HL-60 (cell line): ENCODE results near the gene AKT1.

Experiments used
- DNase-seq, 2 experiments: peaks; one replicate each; pipeline ENCODE4 v3.0.0-alpha.2; 2010 to 2020; ENCODE audit warnings: low read depth in 1 of 2, low spot score in 1 of 2
- H3K27ac ChIP-seq: fragments of 250-450 bp; sonication (Bioruptor Pico); replicated peaks from 2 replicates; pipeline ENCODE4 v1.5.1; 2020; ENCODE audit warnings: mild to moderate bottlenecking, moderate library complexity
- H3K27me3 ChIP-seq: fragments of 250-450 bp; sonication (Bioruptor Pico); 2 replicates; pipeline ENCODE4 v1.5.1; 2021; ENCODE audit warnings: mild to moderate bottlenecking, moderate library complexity; ENCODE audit not compliant: insufficient read depth, poor library complexity, severe bottlenecking
- H3K4me3 ChIP-seq: replicated peaks from 2 replicates; pipeline ENCODE4 v1.5.1; 2011; ENCODE audit warnings: mild to moderate bottlenecking, control low read depth, low read length; ENCODE audit not compliant: insufficient read depth
- GABPA ChIP-seq: IDR thresholded peaks from 2 replicates; pipeline ENCODE4 v1.6.1; 2012; ENCODE audit warnings: low read depth
- POLR2AphosphoS5 ChIP-seq: IDR thresholded peaks from 2 replicates; pipeline ENCODE4 v1.6.1; 2012; ENCODE audit warnings: low read depth
- SPI1 ChIP-seq: IDR thresholded peaks from 2 replicates; pipeline ENCODE4 v1.6.1; 2012; ENCODE audit warnings: low read depth, mild to moderate bottlenecking, borderline replicate concordance
- TF ChIP-seq, protein P1 (sequence below): IDR thresholded peaks from one replicate; pipeline ENCODE4 v1.5.1; 2011; ENCODE audit warnings: low read length, control low read depth, inconsistent platforms; ENCODE audit not compliant: insufficient read depth
- TF ChIP-seq, protein P2 (sequence below): IDR thresholded peaks from 2 replicates; pipeline ENCODE4 v1.6.1; 2012; ENCODE audit warnings: low read depth; ENCODE audit not compliant: insufficient replicate concordance

AKT1 gene

DNA sequence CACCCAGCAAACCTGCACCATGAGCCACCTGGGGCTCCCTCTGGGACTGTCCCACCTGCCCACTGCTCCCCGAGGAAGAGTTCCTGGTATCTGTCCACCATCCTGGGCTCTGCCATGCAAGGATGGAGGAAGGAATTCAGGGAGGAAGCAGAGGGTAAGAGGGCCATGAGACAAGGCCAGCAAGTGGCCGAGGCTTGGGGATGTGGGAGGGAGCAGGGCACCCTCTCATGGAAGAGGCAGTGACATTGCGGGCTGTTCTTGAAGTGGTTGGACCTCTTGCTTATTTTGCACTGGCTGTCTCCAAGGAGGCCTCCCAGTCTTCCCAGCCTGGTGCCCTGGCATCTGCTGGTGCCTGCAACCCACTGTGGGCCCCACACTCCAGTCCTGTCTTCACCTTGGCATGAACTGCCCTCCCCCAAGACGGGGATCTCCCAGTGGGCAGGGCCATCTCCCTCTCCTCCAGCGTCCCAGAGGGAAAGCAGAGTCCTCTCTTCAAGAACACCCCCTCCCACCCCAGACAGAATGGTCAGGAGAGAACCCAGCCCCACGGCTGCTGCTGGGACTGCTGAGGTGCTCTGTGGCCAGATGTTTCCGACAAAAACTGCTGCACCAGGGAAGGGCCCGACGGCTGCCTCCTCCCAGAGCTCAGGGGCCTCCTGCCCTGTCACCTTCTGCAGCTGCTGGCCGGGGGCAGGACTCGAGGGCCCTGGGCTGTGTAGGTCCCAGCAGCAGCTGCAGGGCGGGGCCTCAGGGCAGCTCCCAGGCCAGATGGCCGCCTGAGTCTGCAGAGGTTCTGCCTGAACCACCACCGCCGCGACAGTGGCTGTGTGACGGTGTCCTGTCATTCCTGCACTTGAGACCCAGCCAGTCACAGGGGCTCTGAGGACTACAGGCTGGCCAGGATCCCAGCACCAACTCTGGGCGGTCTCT lies 1.8 kb upstream of the AKT1 start:
- H3K4me3 ChIP-seq = no peak overlapping the region
- no peak for DNase-seq
- H3K27me3 ChIP-seq = peaks cover 4% of the 10 kb centered on the region

DNA sequence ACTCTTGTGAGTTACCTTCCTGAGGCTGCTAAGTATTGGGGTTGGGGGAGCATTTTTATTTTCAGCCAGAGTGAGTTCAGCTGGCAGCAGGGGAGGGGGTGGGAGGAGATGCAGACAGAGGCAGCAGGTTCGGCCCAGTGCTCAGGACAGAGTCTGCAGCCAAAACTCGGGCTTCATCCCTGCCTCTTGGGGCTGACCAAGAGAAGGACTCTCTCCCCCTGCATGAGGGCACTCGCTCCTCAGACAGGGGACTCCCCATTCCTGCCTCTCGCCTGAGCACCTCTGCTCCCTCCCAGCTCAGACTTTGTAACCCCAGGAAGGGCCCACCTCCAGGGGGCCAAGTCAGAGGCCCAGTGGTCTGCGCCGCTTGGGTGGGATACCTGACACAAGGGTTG lies 1.1 kb upstream of the AKT1 start:
- Histone ChIP-seq H3K27ac (no peak overlapping the region), H3K4me3 (no peak overlapping the region), H3K27me3 (peaks cover 2% of the 10 kb centered on the region)
- TF ChIP-seq, protein P1, sequence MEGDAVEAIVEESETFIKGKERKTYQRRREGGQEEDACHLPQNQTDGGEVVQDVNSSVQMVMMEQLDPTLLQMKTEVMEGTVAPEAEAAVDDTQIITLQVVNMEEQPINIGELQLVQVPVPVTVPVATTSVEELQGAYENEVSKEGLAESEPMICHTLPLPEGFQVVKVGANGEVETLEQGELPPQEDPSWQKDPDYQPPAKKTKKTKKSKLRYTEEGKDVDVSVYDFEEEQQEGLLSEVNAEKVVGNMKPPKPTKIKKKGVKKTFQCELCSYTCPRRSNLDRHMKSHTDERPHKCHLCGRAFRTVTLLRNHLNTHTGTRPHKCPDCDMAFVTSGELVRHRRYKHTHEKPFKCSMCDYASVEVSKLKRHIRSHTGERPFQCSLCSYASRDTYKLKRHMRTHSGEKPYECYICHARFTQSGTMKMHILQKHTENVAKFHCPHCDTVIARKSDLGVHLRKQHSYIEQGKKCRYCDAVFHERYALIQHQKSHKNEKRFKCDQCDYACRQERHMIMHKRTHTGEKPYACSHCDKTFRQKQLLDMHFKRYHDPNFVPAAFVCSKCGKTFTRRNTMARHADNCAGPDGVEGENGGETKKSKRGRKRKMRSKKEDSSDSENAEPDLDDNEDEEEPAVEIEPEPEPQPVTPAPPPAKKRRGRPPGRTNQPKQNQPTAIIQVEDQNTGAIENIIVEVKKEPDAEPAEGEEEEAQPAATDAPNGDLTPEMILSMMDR = no peak
- TF ChIP-seq GABPA = no peak
- no peak for TF ChIP-seq POLR2AphosphoS5
- TF ChIP-seq, protein P2, sequence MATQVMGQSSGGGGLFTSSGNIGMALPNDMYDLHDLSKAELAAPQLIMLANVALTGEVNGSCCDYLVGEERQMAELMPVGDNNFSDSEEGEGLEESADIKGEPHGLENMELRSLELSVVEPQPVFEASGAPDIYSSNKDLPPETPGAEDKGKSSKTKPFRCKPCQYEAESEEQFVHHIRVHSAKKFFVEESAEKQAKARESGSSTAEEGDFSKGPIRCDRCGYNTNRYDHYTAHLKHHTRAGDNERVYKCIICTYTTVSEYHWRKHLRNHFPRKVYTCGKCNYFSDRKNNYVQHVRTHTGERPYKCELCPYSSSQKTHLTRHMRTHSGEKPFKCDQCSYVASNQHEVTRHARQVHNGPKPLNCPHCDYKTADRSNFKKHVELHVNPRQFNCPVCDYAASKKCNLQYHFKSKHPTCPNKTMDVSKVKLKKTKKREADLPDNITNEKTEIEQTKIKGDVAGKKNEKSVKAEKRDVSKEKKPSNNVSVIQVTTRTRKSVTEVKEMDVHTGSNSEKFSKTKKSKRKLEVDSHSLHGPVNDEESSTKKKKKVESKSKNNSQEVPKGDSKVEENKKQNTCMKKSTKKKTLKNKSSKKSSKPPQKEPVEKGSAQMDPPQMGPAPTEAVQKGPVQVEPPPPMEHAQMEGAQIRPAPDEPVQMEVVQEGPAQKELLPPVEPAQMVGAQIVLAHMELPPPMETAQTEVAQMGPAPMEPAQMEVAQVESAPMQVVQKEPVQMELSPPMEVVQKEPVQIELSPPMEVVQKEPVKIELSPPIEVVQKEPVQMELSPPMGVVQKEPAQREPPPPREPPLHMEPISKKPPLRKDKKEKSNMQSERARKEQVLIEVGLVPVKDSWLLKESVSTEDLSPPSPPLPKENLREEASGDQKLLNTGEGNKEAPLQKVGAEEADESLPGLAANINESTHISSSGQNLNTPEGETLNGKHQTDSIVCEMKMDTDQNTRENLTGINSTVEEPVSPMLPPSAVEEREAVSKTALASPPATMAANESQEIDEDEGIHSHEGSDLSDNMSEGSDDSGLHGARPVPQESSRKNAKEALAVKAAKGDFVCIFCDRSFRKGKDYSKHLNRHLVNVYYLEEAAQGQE = no peak
- no peak for TF ChIP-seq SPI1
- no peak for DNase-seq

More for the DNA sequence above, 1.8 kb upstream of the AKT1 start:
- TF ChIP-seq POLR2AphosphoS5 (no peak), SPI1 (no peak), GABPA (no peak)
- TF ChIP-seq, protein P1 = no peak
- TF ChIP-seq, protein P2 = no peak
- H3K27ac ChIP-seq = no peak overlapping the region

DNA sequence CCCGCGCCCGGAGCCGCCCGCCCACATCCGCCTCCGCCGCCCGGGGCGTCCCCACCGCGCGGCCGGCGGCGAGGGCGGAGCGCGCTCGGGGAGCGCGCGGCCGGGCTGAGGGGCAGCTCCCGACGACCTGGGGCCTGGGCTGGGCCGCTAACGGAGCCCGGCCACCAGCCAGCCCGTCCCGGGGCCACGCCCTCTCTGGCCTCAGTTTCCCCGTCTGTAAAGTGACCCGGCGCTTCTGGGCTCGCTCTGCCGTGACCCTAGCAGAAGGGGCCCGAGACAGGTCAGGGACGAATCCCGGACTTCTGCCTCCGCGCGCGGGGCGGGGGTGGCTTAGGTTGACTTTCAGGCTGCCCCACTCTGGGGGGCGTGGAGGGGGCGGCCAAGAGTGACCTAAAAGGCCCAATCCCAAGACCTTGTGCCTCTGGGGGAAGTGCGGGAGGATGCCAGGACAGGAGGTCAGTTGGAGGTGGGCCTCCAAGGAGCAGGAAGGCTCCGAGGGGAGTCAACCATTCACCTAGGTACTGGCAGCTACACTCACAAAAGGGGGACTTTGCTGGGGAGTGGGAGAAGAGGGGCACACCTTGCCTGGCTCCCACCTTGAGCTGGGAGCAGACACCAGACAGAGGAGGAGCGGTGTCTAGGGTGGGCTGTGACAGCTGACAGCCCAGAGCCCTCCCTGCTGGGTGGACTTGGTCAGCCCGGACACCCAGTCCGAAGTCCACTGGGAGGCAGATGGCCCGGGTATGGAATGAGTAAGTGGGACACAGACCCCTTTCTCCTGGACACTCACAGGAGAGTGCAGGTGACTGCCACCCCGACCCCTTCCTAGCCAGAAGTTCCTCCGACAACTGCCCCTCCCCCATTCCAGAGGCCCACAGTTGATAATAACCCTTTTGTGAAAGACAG lies 486 bp upstream of the AKT1 start:
- Histone ChIP-seq H3K27me3 (no peaks in the 10 kb centered on the region), H3K27ac (peak overlapping the region; percentile 66), H3K4me3 (peak overlapping the region; percentile 44)
- DNase-seq = no peak
- TF ChIP-seq GABPA = no peak
- TF ChIP-seq, protein P1 = no peak
- TF ChIP-seq SPI1 = no peak
- TF ChIP-seq, protein P2 = no peak
- TF ChIP-seq POLR2AphosphoS5 = no peak
